GM21723 (cell line): ENCODE measurements around the gene NTSR1.

Source experiments
- ATAC-seq: cut with Tn5 transposase; IDR thresholded peaks from one replicate; pipeline ENCODE4 v1.9.1; 2021; ENCODE audit warnings: mild to moderate bottlenecking, moderate library complexity; ENCODE audit not compliant: unreplicated experiment

Gene NTSR1

GRCh38 chr20:62768234-62768546 is 59.6 kb downstream of the NTSR1 start:
- no peak for ATAC-seq

- ATAC-seq = no peak
Observed at GRCh38 chr20:62768551-62769287, 60.1 kb downstream of the NTSR1 start.

GRCh38 chr20:62769346-62770071 is 60.9 kb downstream of the NTSR1 start:
- no peak for ATAC-seq

- ATAC-seq = no peak
Observed at GRCh38 chr20:62770111-62770910, 61.7 kb downstream of the NTSR1 start.

GRCh38 chr20:62770916-62771315 is 62.3 kb downstream of the NTSR1 start:
- no peak for ATAC-seq

- ATAC-seq = no peak
Observed at GRCh38 chr20:62771396-62772102, 62.9 kb downstream of the NTSR1 start.

- ATAC-seq = no peak
Observed at GRCh38 chr20:62772103-62772611, 63.5 kb downstream of the NTSR1 start.

- no peak for ATAC-seq
Observed at GRCh38 chr20:62772619-62772989, 64.0 kb downstream of the NTSR1 start.

GRCh38 chr20:62772990-62773844 is 64.6 kb downstream of the NTSR1 start:
- no peak for ATAC-seq

GRCh38 chr20:62773845-62774714 is 65.4 kb downstream of the NTSR1 start:
- ATAC-seq = no peak

GRCh38 chr20:62774762-62775161 is 66.1 kb downstream of the NTSR1 start:
- ATAC-seq = no peak

- ATAC-seq = no peak
Observed at GRCh38 chr20:62775206-62775605, 66.6 kb downstream of the NTSR1 start.

- no peak for ATAC-seq
Observed at GRCh38 chr20:62776035-62776691, 67.5 kb downstream of the NTSR1 start.

- no peak for ATAC-seq
Observed at GRCh38 chr20:62776692-62777527, 68.3 kb downstream of the NTSR1 start.

GRCh38 chr20:62777528-62777830 is 68.8 kb downstream of the NTSR1 start:
- ATAC-seq = no peak

GRCh38 chr20:62778058-62778457 is 69.4 kb downstream of the NTSR1 start:
- ATAC-seq = no peak

- ATAC-seq = no peak
Observed at GRCh38 chr20:62778601-62779416, 70.2 kb downstream of the NTSR1 start.
